PC-9 (cell line): Measurements from ENCODE around the gene DISC1.
"Not testable (repeated sequence)": the region's sequence is repeated elsewhere in the genome, so short reads cannot be mapped to it uniquely, and the experiment has no call there.

Source experiments
- EZH2 ChIP-seq: fragments of 200-600 bp; sonication (generic); IDR thresholded peaks from 2 replicates; pipeline ENCODE4 v1.8.0; 2017; ENCODE audit warnings: antibody characterized with exemption, low read depth
- TF ChIP-seq, protein P1 (sequence below): fragments of 200-600 bp; sonication (generic); conservative IDR thresholded peaks from 2 replicates; pipeline ENCODE4 v1.6.1; 2017; ENCODE audit warnings: mixed run types, antibody characterized with exemption, mild to moderate bottlenecking, moderate library complexity

- TF ChIP-seq, protein P1, sequence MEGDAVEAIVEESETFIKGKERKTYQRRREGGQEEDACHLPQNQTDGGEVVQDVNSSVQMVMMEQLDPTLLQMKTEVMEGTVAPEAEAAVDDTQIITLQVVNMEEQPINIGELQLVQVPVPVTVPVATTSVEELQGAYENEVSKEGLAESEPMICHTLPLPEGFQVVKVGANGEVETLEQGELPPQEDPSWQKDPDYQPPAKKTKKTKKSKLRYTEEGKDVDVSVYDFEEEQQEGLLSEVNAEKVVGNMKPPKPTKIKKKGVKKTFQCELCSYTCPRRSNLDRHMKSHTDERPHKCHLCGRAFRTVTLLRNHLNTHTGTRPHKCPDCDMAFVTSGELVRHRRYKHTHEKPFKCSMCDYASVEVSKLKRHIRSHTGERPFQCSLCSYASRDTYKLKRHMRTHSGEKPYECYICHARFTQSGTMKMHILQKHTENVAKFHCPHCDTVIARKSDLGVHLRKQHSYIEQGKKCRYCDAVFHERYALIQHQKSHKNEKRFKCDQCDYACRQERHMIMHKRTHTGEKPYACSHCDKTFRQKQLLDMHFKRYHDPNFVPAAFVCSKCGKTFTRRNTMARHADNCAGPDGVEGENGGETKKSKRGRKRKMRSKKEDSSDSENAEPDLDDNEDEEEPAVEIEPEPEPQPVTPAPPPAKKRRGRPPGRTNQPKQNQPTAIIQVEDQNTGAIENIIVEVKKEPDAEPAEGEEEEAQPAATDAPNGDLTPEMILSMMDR: not testable (repeated sequence)
- TF ChIP-seq EZH2: not testable (repeated sequence)
These were observed 102.4 kb downstream of the DISC1 start for GRCh38 chr1:231728987-231729386.
